GM21526 (cell line): ENCODE measurements around the gene RTL9.
"Not testable (repeated sequence)": the region's sequence is repeated elsewhere in the genome, so short reads cannot be mapped to it uniquely, and the experiment has no call there.

Source experiments
- ATAC-seq: cut with Tn5 transposase; IDR thresholded peaks from one replicate; pipeline ENCODE4 v1.9.1; 2021; ENCODE audit warnings: moderate library complexity; ENCODE audit not compliant: unreplicated experiment, low FRiP score

RTL9 gene

GRCh38 chrX:110403441-110404238, 45.0 kb downstream of the RTL9 start:
- no peak for ATAC-seq

- no peak for ATAC-seq
These were observed 45.7 kb downstream of the RTL9 start for GRCh38 chrX:110404376-110404775.

GRCh38 chrX:110406250-110406649, 47.6 kb downstream of the RTL9 start:
- ATAC-seq = not testable (repeated sequence)

- no peak for ATAC-seq
These were observed 48.2 kb downstream of the RTL9 start for GRCh38 chrX:110406822-110407221.

GRCh38 chrX:110407910-110408545, 49.4 kb downstream of the RTL9 start:
- peak; percentile 69 for ATAC-seq
